Activated CD4-positive, alpha-beta T cell treated with anti-CD3 and anti-CD28 coated beads, Interleukin-2, amount 50 U/mL, for 16 hours (primary cell): ENCODE results near the gene CHST15.

Source experiments
- DNase-seq: peaks from one replicate; pipeline ENCODE4 v3.0.0-alpha.2; 2020

CHST15 gene

DNA sequence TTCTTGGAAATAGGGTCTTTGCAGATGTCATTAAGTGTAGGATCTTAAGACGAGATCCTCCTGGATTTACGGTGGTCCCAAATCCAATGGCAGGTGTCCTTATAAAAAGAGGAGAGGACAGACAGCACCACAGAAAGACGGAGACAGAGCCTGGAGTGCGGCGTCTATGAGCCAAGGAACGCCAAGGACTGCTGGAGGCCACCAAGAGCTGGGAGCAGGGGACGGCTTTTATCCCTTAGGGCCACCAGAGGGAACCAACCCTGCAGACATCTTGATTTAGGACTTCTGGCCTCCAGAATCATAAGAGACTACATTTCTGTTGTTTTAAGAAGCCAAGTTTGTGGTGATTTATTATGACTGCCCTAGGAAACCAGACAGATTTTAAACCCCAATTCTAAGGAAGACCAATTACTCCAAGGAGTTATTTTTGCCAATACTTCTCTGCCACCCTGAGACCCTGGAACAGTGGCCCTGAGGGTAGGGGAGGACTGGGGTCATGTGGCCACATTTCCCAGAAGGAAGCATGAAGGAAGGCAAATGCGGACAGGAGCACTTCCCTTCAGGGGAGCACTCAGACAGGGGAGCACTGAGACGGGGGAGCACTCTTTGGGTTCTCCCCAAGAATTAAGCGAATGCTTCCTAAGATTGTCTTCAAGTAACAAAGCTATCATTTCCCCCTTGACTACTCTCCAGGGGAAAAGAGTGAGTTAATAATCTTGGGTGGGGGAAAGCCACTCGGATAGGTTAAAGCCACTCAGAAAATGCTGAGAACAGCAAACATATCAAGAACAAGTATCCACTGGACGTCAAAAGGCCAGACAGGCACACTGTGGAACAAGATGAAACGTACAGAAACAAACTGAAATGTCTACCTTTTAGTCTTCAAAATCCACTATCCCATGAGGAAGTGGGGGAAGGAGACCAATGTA lies 67.5 kb downstream of the CHST15 start:
- no peak for DNase-seq

DNA sequence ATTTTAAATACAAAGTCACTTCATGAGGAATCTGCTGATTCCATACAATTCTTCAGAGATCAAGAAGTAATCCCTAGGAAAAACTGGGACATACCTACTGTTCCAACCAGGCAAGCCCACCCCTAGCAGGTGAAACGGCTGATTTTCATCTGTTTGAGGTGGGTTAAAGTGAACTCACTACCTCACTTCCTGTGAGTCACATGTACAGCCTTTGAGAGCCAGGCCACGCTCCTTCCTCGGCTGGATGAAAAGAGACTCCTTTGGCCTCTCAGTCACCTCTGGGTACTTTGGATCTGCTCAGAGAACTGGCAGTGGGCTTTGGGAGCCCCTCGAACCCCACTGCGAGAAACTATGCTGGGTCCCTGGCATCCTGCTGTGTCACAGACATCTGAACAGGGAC lies 68.2 kb downstream of the CHST15 start:
- DNase-seq, result no peak

DNA sequence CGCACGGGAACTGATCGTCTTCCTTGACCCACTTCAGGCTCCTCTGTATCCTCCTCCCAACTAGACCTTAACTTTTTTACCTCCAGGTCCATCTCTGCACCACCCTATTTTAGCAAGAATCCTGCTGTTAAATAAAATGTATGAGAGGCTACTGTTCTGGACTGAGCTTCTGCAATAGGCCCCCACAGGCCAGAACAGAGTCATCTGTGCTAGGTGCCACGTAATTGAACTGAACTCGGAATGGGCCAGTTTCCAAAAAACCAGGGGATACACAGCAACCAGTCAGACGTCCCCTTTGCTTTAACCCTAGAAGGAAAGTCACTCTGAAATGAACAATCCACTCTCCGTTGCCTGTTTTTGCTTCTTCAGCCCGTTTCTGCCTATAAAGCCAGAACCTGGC lies 71.3 kb downstream of the CHST15 start:
- no peak for DNase-seq

DNA sequence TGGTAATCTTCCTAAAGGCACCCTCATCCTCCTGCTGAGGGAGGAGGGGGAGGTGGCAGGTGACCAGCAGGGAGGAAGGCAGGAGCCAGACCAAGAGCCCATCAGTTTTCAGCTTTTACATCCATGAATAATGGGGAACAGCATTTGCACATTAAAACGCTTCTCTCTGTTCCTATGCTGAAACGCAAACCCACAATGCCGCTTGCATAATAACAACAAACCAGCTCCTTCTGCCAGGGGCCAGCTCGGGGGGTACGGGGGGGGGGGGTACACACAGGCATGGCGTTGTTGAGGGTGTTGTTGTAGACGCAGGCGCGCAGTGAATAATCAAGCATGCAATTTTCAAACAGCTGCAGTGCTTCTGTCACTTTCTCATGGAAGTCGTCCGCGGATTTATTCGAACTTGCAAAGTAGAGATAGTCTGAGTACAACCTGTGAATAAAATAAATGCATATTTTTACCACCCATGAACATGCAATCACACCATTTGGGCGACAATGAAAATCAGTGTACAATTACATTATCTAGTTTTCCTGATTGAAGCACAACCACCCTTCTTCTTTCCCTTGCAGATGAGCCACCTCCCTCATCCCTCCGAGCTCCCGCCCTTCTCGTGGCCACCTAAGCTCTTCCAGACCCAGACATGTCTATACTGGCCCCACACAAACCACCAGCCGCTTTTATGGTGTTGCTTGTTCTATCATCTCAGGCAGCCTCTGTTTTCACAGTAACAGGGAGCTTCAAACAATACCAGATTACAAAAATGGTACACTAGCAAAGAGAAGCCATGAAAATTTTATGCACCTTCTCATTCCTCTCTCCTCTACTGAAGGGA lies 72.2 kb downstream of the CHST15 start:
- DNase-seq, result no peak

DNA sequence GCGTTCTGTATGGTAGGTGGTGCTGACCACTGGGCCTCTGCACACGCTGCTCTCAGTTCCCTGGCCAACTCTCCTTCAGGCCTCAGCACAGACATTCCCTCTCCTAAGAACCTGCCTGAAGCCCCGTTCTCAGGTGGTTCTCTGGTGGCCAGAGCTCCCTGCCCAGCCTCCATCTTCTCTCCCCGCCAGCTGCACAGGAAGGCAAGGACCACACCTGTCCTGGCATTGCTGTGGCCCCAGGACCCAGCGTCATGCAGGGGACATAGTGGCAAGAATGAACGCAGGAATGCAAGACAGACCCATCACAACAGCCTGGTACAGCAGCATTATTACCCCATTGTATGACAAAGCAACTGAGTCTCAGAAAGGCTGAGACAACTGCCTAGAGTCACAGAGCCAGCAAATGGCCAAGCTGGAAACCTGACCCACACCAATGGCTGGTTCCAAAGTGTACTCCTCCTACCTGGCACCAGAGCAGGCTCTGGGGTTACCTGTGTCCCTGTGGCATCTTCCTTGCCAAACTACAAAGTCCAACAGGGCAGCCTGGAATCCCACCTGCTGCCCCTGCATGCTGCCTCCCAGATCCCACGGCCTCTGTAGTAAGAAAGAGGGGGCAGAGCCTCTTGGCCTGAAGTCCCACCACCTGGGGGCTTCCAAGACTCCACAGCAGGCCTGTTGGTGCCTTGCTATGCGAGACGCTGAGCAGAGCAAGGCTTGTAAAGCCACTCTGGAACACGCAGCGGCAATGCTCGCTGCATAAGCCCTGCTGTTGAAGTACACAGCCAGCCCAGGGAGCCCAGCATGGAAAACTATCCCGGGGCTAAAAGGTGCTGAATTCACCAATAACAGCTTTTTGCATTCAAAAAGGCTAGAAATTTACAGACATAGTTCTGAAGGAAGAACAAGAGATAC lies 73.3 kb downstream of the CHST15 start:
- DNase-seq, result no peak

DNA sequence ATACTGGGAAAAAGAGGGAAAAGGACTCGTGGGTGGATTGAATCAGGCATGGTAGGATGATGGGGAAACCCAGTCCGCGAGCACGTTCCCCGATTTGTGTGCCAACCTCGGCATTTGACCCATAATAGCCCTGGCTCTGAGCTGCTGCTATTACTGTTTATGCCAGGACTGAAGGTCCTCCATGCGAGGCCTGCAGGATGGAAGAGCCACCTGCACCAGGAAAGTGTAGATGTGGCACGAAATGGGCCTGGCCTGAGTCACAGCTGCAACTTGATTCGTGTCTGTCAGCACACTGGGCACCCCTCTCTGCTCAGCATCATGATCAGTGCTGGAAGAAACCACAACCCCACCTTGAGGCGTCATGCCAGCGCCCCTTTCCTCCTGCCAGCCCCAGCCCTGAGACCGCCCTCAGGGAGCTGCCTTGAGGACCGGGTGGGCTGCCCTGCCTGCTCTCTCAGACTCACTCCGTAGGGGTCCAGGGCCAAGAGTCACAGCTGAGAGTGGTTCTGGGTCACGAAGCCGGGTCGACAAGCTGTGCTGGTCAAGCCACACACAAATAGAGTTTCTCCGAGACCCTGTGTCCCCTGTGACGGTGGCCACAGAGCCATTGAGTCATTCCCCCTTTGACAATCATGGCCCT lies 74.4 kb downstream of the CHST15 start:
- no peak for DNase-seq

DNA sequence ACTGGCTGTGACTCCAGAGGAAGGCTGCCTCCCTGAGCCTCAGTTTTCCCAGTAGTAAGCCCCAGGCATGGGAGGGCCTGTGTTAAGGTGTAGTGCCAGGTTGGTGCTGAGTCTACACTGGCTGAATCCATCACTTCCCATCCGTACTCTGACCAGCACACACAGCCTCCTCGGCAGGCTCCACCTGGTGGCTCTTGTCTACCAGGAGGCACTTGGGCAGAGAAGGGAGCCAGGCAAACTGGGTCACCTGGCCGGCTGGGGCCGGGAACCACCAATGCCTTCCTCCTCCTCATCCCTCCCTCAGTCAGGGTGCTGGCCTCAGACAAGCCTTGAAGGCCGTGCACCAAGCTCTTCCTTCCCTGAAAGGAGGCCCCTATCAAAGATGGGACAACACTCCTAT lies 75.7 kb downstream of the CHST15 start:
- no peak for DNase-seq

DNA sequence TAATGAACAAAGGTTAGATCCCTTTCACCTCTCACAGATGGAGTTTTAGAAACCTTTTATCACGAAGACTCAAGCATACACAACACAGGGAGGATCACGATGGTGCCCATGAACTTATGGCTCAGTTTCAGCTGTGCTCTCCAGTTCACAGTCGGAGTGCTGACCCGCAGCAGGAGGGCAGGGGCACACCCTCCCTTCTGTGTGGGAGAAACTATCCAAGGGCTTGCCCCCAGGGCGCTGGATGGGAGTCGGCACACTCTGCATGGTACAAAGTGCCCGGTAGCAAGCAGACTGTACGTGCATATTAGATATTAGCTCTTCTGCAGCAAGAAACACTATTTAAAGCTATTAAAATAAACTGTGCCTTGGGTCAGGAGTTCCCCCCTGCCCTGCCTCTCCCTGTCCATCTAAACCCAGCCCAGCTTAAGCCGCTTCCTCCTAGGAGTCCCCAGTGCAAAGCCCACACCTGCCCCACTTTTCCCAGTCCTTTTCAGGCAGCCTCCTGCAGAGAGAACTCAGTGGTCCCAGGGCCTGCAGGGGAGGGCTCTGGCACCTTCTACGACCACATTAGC lies 76.5 kb downstream of the CHST15 start:
- DNase-seq, result no peak

DNA sequence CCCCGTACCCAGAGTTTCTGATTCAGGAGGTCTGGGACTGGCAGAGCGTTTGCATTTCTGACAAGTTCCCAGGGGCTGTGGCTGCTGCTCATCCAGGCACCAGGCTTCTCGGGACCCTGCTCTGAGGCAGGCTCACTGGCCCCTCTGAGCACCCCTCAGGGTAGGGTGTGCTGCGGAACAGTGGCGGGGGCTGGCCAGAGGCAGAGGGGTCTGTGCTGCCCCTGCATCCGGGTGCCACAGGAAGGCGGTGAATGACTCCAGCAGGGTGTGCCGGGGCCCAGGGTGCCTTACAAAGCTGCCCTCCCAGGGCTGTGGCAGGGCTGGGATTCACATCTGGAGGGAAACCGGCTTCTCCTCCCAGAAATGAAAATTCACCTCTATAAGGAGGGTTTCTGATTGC lies 77.4 kb downstream of the CHST15 start:
- no peak for DNase-seq

DNA sequence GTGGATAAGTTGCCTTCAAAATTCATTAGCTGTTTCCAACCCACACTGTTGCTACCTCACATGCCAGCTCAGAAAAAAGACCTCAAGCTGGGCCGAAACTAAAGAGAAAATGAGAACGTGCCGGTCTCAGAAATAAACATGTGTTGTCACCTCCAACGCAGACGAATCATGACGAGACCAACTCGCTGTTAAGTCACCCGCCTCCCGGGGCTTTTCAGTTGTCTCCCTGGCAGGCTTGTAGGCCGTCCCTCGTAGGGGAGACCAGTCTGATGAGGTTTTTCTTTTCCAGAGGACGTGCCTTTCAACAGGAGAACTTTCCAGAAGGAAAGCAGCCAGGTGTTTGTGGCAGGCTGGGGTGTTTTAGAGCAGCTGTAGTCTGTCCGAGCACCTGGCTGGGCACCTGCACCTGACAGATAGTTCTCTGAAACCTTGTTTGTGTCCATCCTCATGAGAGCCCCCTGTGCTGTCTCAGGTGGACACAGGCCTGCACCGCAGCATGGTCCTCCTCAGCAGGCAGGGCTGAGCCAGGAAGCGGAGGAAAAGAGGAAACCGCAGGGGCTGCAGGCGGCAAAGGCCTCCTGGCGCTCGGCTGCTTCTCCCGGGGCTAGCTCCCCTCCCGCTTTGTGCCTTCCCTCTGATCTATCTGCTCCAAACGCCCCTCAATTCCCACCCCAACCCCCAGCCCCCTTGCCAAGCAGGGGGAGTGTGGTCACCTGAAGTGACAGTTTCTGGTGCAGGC lies 78.8 kb downstream of the CHST15 start:
- no peak for DNase-seq

DNA sequence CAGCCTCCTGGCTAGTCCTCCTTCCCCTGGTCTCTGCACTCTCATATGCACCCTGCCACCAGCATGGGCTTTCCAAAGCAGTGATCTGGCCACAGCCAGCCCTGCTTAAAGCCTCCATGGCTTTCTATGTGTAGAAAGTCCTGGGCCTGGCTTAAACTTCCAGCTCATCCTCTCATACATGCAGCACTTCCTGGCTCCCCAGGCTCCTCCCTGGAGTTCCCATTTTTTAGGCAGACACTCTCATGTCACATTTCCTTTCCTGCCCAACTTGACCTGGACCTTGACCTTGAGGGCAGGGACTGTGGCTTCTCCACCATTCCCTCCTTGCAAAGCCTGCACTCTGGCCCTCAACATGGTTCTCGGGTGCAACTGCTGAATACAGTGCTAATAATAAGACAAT lies 79.5 kb downstream of the CHST15 start:
- DNase-seq, result no peak

DNA sequence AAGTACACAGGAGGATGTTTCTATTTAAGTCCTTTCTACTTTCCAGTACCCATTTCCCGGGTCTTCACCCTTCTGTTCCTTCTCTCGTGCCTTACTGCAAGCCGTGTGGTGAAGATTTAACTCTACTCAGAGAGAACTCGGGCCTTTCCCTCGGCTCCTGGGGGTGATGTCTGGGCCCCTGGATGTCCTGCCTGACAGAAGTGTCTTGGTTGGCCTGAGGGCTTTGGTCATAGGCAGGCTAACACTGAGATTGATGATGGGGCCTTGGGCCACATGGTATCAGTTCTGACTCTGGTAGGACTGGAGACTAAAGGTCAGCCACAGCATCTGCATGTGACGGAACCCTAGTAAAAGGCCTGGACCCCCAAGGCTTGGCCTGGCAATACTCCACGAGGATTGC lies 80.4 kb downstream of the CHST15 start:
- no peak for DNase-seq

DNA sequence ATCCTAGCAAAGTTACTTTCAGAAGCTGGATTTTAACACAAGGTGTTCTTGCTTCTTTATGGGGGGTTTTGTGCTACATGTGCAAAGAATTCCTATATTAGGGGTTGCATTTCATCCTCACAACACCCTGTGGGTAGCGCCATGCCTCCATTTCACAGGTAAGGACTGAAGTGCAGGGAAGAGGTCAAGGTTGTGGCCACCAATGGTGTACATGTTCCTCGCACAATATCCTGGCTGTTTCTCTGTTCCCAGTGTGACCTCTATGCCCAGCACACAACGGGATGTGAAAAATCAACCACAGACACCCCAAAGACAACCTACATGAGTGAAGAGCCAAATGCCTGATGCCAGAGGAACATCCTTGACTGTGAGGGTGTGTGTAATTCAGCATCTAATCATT lies 80.8 kb downstream of the CHST15 start:
- no peak for DNase-seq

DNA sequence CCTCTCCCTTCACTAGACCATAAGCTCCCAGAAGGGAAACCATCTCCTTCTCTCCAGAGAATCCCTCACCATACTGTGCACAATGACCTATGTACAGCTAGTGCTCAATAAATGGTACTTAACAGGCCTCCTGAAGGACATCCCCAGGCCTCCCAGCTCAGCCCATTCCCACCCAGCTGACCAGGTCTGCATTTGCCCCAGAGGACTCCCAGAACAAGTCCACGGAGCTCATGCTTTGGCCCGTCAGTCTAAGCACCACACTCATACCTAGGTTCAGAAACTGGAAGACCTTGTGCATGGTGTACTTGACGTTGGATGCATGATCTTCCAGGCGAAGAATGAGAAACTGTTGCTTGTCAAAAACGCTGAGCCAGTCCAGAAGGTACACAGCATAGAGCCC lies 81.3 kb downstream of the CHST15 start:
- no peak for DNase-seq

DNA sequence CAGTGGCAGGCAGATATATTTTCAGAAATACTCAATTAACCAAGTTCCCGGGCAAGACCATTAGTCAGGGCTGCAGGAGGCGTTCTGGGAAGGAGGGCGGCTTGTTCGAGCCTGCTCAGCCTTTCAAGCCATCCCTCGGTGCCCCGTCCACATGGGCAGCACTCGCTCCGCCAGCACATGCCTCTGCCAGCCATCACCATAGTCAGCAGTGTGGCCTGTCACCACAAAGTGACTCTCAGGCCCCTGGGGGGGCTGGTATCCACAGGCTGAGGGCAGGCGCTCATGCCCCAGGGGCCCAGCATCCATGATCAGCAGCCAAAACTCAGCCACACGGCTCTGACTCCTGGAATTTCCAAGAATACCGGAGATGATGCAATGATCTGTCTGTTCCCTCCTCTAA lies 81.9 kb downstream of the CHST15 start:
- no peak for DNase-seq

DNA sequence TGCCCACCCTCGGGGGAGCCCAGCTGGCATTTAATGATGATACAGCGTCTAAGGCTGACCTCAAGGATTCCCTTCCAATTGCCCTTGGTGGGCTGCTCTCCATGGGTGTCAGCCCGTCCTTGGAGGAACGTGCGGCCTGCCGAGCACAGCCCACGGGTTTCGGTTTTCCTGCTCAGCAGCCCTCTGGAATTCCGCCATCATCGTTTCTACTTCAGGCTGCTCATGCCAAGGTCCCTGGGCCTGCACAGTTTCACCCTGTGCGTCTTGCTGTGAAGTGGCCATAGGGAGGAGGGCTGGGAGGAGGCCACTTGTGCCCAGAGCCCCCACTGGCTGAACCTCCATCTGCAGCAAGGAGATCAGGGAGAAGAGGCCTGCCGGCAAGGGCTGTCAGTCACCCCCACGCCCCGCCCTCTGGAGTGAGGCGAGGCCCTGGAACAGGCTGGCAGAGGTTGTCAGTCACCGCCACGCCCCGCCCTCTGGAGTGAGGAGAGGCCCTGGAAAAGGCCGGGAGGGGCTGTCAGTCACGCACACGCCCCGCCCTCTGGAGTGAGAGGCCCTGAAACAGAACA lies 82.8 kb downstream of the CHST15 start:
- DNase-seq, result no peak

DNA sequence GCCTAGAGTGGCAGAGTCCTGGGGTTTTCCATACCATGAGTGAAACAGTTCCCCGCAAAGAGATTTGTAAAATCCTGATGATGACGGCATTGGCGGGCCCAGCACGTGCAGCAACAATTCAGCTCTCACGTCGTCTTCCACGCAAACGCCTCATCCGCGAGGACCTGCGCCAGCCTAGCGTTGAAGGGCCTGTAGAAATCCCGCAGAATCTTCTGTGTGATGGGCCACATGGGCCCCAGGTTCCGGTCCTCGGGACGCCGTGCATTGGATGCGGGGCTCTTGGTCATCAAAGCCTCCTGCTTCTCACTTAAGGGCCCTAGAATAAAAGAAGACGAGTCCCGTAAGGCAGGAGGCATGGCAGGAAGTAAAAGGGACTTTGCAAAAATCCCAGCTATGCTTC lies 83.4 kb downstream of the CHST15 start:
- DNase-seq, result no peak

DNA sequence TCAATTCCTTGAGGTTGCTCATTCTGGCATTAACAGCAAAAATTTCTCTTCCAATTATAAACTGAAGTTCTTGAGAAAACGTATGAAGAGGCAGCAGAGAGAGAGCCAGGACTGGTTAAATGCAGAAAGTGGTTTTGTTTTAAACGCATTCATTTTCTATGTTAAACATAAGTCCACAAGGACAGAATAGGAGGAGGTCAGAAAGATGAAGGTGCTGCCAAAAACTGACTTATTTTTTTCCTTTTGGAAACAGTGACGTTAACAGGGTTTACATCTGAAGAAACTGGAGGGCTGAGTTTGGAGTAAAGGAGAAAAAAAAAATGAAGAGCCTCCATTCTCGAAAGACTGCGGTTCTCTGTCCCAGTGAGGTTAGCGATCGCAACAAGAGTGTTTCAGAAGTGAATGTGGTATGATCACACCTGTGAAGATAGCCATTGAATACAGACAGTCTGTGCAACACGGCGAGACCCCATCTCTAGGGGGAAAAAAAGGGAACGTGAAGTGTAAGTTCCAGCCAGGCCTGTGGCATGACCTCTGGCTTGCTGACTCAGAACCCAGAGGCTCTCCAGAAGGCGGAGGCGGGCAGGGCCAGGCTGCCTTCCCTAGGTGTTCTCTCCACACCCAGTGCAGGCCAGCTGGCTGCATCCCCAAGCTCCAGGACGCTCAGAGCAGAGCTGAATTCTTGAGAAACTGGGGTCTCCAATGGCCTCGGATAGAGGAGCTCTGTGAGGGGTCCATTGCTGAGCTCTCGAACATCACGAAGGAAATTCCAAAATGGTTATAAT lies 84.0 kb downstream of the CHST15 start:
- no peak for DNase-seq

DNA sequence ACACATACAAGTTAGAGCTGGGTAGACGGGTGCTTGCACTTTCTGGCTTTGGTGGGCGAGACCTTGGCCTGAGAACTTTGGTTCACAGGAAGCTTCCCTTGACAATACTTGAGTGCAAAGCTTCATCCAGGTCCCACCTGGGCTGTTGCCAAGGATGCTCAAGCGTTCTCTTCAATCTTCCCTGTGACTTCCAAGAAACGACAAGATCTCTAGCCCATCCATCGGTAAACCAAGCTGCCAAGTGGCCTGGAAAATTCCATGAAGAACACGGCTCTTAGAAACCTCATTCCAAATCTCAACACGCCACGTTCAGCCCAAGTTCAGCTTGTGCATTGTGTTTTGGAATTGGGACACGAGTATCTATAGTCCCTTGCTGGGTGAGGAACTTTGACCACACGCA lies 84.7 kb downstream of the CHST15 start:
- DNase-seq, result no peak

DNA sequence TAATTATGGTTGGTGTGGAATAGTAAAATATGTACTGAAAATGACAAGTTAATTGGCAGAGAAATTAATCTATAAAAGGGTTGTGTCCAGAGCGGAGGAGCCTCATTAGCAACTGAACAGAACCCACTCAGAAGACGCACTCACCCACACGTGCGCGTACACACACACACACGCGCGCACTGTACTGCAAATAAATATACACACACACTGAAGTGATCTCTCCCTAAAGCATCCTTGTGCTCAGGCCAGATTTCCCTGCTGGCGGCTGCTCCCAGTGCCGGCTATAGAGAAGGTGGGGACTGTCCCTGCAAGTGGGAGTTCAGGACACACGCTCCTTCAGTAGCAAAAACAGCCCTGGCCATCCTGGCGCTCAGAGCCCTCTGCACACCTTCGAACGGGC lies 85.2 kb downstream of the CHST15 start:
- no peak for DNase-seq
